HepG2 (cell line): ENCODE measurements around the gene ZSCAN1. TPM values are rescaled to one million over a fixed set of nuclear protein-coding genes. Genes with fewer than 3 reads are reported as not detected.

ENCODE experiments used
- CBX2 ChIP-seq, 2 experiments: fragments of 200-600 bp in 1 of 2; sonication (generic); formaldehyde crosslinking in 1 of 2; IDR thresholded peaks; 2 replicates each; pipeline versions ENCODE4 v1.7.0 to v1.8.1; 2018 to 2022; ENCODE audit warnings: low read depth in 2 of 2, low read length in 1 of 2, mild to moderate bottlenecking in 1 of 2, missing genetic modification reagents in 1 of 2
- ETV6 ChIP-seq: sonication (generic); formaldehyde crosslinking; conservative IDR thresholded peaks from 2 replicates; pipeline ENCODE4 v1.4.0; 2020; ENCODE audit warnings: missing genetic modification reagents
- FOXP1 ChIP-seq, 2 experiments: fragments of 450-650 bp in 1 of 2; IDR thresholded peaks; 2 replicates each; pipeline ENCODE4 v1.6.1; 2017 to 2018; ENCODE audit warnings: antibody characterized with exemption in 1 of 2
- IRX3 ChIP-seq: sonication (generic); formaldehyde crosslinking; IDR thresholded peaks from 2 replicates; pipeline ENCODE4 v1.8.1; 2023; ENCODE audit warnings: mild to moderate bottlenecking, low read depth, missing genetic modification reagents, borderline replicate concordance
- MAX ChIP-seq: IDR thresholded peaks from 2 replicates; pipeline ENCODE4 v1.6.1; 2012; ENCODE audit warnings: inconsistent platforms
- MBD4 ChIP-seq: IDR thresholded peaks from 2 replicates; pipeline ENCODE4 v1.6.1; 2012; ENCODE audit warnings: low read length, inconsistent platforms, borderline replicate concordance
- MED1 ChIP-seq: sonication (generic); formaldehyde crosslinking; IDR thresholded peaks from 2 replicates; pipeline ENCODE4 v1.4.0; 2020; ENCODE audit warnings: missing genetic modification reagents
- MEIS1 ChIP-seq: sonication (generic); formaldehyde crosslinking; IDR thresholded peaks from 2 replicates; pipeline ENCODE4 v1.9.0; 2021; ENCODE audit warnings: mild to moderate bottlenecking, missing genetic modification reagents, moderate library complexity, borderline replicate concordance
- NCOR1 ChIP-seq: fragments of 200-600 bp; sonication (generic); IDR thresholded peaks from 2 replicates; pipeline ENCODE4 v1.7.0; 2017; ENCODE audit warnings: antibody characterized with exemption, low read length, borderline replicate concordance
- POLR2G ChIP-seq: fragments of 200-400 bp; formaldehyde crosslinking; IDR thresholded peaks from 2 replicates; pipeline ENCODE4 v1.6.1; 2018; ENCODE audit warnings: mild to moderate bottlenecking, low read depth, low read length, moderate library complexity
- RARG ChIP-seq: sonication (generic); formaldehyde crosslinking; IDR thresholded peaks from 2 replicates; pipeline ENCODE4 v1.4.0; 2020; ENCODE audit warnings: low read depth, mild to moderate bottlenecking, missing genetic modification reagents
- TAF1 ChIP-seq: sonication (generic); formaldehyde crosslinking; IDR thresholded peaks from 2 replicates; pipeline ENCODE4 v1.4.0; 2020; ENCODE audit warnings: missing genetic modification reagents
- TP53 ChIP-seq: sonication (generic); formaldehyde crosslinking; conservative IDR thresholded peaks from 2 replicates; pipeline ENCODE4 v1.4.0; 2020; ENCODE audit warnings: missing genetic modification reagents
- ZKSCAN5 ChIP-seq: sonication (generic); formaldehyde crosslinking; IDR thresholded peaks from 2 replicates; pipeline ENCODE4 v1.5.1; 2020; ENCODE audit warnings: mild to moderate bottlenecking, missing genetic modification reagents
- ZNF30 ChIP-seq: sonication (generic); formaldehyde crosslinking; IDR thresholded peaks from 2 replicates; pipeline ENCODE4 v1.5.0; 2020; ENCODE audit warnings: mild to moderate bottlenecking, missing genetic modification reagents
- ZNF510 ChIP-seq: sonication (generic); formaldehyde crosslinking; IDR thresholded peaks from 2 replicates; pipeline ENCODE4 v1.4.0; 2020; ENCODE audit warnings: low read depth, mild to moderate bottlenecking, missing genetic modification reagents
- ZNF549 ChIP-seq: sonication (generic); formaldehyde crosslinking; IDR thresholded peaks from 2 replicates; pipeline ENCODE4 v1.5.0; 2020; ENCODE audit warnings: missing genetic modification reagents
- ZNF710 ChIP-seq: sonication (generic); formaldehyde crosslinking; IDR thresholded peaks from 2 replicates; pipeline ENCODE4 v1.5.0; 2020; ENCODE audit warnings: mild to moderate bottlenecking, missing genetic modification reagents, borderline replicate concordance
- ZNF720 ChIP-seq: sonication (generic); formaldehyde crosslinking; IDR thresholded peaks from 2 replicates; pipeline ENCODE4 v1.4.0; 2020; ENCODE audit warnings: missing genetic modification reagents
- ZSCAN21 ChIP-seq: sonication (generic); formaldehyde crosslinking; IDR thresholded peaks from 2 replicates; pipeline ENCODE4 v1.8.0; 2022; ENCODE audit warnings: mild to moderate bottlenecking, missing genetic modification reagents, moderate library complexity, borderline replicate concordance
- ZSCAN29 ChIP-seq: sonication (generic); formaldehyde crosslinking; conservative IDR thresholded peaks from 2 replicates; pipeline ENCODE4 v1.4.0; 2020; ENCODE audit warnings: mild to moderate bottlenecking, missing genetic modification reagents
- polyA plus RNA-seq, 8 experiments: library from polyadenylated mRNA; depleted of rRNA in 3 of 8; stranded (reverse) in 7 of 8; unstranded in 1 of 8; fragments of >200 nt; fragmentation: Illumina TruSeq in 4 of 8; extraction: Trizol in 4 of 8; gene quantifications; 2 replicates each; pipeline versions ENCODE4 v1.2.1 to v1.2.3, GENCODE V29; 2011 to 2016; ENCODE audit warnings: low read depth in 4 of 8, missing spikeins in 1 of 8, mixed read lengths in 1 of 8; ENCODE audit not compliant: insufficient read depth in 1 of 8
- total RNA-seq, 5 experiments: library from RNA; depleted of rRNA; stranded (reverse); fragments of >200 nt; fragmentation: Illumina TruSeq; extraction: Trizol; gene quantifications; 2 replicates each; pipeline ENCODE4 v1.2.3, GENCODE V29; 2016; ENCODE audit warnings: low read depth in 1 of 5
- TF ChIP-seq, protein P1 (sequence below): sonication (generic); formaldehyde crosslinking; IDR thresholded peaks from 2 replicates; pipeline ENCODE4 v1.8.1; 2023; ENCODE audit warnings: missing genetic modification reagents, mild to moderate bottlenecking, borderline replicate concordance
- TF ChIP-seq, protein P2 (sequence below): sonication (generic); formaldehyde crosslinking; IDR thresholded peaks from 2 replicates; pipeline ENCODE4 v1.5.0; 2020; ENCODE audit warnings: mild to moderate bottlenecking, missing genetic modification reagents, moderate library complexity
- TF ChIP-seq, protein P3 (sequence below): sonication (generic); formaldehyde crosslinking; IDR thresholded peaks from 2 replicates; pipeline ENCODE4 v1.4.0; 2020; ENCODE audit warnings: missing genetic modification reagents, borderline replicate concordance

ZSCAN1 gene
- total and polyA plus RNA-seq, 2 of the 13 experiments (the other 11 are each of a cell fraction or from before 2014, with no cell fraction given) = not detected

DNA sequence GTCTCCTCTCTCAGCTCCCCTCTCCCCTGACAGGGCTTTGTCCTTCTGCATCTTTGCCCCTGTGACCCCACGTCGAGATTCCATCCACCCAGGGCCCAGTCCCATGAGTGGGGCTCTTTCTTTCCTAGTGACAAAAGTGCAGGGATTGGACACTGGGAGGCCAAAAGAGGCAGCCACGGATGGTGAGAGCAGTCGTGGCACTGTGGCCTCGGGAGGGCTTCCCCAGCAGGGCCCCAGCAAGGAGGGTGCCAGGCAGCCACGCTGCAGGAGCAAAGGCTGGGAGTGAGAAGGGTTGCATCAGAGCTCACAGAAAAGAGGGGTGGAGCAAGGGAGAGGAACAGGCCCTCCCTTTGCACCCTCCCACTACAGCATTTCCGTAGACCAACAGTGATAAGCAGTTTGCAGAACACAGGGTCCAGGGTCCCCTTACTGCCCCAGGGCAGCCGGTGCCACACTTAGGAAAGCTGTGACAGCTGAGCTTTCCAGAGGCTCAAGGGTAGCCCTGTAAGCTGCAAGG lies 4.9 kb downstream of the ZSCAN1 start (continued):
- no peak for TF ChIP-seq CBX2 (IDR thresholded peaks at IDR 0.05; ENCODE audit: low read depth, low read length)
- TF ChIP-seq CBX2 (CRISPR knock-in tag; IDR thresholded peaks at IDR 0.05; ENCODE audit: low read depth) = no peak
- 0 out of 2 replicates have a peak, but pooled peaks have one; percentile 35 for TF ChIP-seq ZSCAN21
- TF ChIP-seq POLR2G = no peak
- no peak for TF ChIP-seq ZNF30
- no peak for TF ChIP-seq ZKSCAN5
- no peak for TF ChIP-seq TAF1 (CRISPR knock-in tag)
- no peak for TF ChIP-seq ZNF549 (CRISPR knock-in tag)
- no peak for TF ChIP-seq ETV6 (CRISPR knock-in tag)
- no peak for TF ChIP-seq TP53 (CRISPR knock-in tag)
- peak; percentile 58; the same call in 1 of the 2 replicates for TF ChIP-seq MED1 (CRISPR knock-in tag)
- TF ChIP-seq IRX3 (CRISPR knock-in tag) = no peak
- no peak for TF ChIP-seq ZNF720 (CRISPR knock-in tag)
- TF ChIP-seq ZSCAN29 (CRISPR knock-in tag) = no peak
- no peak for TF ChIP-seq FOXP1 (IDR thresholded peaks at IDR 0.05)
- TF ChIP-seq FOXP1 (CRISPR knock-in tag; IDR thresholded peaks at IDR 0.05) = no peak
- TF ChIP-seq MAX = peak; percentile 62
- TF ChIP-seq, protein P1, sequence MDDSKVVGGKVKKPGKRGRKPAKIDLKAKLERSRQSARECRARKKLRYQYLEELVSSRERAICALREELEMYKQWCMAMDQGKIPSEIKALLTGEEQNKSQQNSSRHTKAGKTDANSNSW (CRISPR knock-in tag) = no peak
- TF ChIP-seq MEIS1 (CRISPR knock-in tag) = no peak
- TF ChIP-seq, protein P2, sequence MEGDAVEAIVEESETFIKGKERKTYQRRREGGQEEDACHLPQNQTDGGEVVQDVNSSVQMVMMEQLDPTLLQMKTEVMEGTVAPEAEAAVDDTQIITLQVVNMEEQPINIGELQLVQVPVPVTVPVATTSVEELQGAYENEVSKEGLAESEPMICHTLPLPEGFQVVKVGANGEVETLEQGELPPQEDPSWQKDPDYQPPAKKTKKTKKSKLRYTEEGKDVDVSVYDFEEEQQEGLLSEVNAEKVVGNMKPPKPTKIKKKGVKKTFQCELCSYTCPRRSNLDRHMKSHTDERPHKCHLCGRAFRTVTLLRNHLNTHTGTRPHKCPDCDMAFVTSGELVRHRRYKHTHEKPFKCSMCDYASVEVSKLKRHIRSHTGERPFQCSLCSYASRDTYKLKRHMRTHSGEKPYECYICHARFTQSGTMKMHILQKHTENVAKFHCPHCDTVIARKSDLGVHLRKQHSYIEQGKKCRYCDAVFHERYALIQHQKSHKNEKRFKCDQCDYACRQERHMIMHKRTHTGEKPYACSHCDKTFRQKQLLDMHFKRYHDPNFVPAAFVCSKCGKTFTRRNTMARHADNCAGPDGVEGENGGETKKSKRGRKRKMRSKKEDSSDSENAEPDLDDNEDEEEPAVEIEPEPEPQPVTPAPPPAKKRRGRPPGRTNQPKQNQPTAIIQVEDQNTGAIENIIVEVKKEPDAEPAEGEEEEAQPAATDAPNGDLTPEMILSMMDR (CRISPR knock-in tag) = no peak
- TF ChIP-seq ZNF710 (CRISPR knock-in tag) = no peak
- TF ChIP-seq NCOR1 = no peak
- TF ChIP-seq RARG (CRISPR knock-in tag) = no peak
- TF ChIP-seq, protein P3, sequence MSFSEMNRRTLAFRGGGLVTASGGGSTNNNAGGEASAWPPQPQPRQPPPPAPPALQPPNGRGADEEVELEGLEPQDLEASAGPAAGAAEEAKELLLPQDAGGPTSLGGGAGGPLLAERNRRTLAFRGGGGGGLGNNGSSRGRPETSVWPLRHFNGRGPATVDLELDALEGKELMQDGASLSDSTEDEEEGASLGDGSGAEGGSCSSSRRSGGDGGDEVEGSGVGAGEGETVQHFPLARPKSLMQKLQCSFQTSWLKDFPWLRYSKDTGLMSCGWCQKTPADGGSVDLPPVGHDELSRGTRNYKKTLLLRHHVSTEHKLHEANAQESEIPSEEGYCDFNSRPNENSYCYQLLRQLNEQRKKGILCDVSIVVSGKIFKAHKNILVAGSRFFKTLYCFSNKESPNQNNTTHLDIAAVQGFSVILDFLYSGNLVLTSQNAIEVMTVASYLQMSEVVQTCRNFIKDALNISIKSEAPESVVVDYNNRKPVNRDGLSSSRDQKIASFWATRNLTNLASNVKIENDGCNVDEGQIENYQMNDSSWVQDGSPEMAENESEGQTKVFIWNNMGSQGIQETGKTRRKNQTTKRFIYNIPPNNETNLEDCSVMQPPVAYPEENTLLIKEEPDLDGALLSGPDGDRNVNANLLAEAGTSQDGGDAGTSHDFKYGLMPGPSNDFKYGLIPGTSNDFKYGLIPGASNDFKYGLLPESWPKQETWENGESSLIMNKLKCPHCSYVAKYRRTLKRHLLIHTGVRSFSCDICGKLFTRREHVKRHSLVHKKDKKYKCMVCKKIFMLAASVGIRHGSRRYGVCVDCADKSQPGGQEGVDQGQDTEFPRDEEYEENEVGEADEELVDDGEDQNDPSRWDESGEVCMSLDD = no peak
- TF ChIP-seq MBD4 = no peak
- no peak for TF ChIP-seq ZNF510
